ENCODE results near the gene MMP28. TPM values are rescaled to one million over a fixed set of nuclear protein-coding genes. Genes with fewer than 3 reads are reported as not detected.
A peak's percentile ranks its signal among the peaks of the same experiment; 100 is the strongest.

Gene MMP28
- total and polyA plus RNA-seq, 2 donors (not counting 1 experiment from before 2014, with no cell fraction given), result 1.1 to 4.6 TPM

DNA sequence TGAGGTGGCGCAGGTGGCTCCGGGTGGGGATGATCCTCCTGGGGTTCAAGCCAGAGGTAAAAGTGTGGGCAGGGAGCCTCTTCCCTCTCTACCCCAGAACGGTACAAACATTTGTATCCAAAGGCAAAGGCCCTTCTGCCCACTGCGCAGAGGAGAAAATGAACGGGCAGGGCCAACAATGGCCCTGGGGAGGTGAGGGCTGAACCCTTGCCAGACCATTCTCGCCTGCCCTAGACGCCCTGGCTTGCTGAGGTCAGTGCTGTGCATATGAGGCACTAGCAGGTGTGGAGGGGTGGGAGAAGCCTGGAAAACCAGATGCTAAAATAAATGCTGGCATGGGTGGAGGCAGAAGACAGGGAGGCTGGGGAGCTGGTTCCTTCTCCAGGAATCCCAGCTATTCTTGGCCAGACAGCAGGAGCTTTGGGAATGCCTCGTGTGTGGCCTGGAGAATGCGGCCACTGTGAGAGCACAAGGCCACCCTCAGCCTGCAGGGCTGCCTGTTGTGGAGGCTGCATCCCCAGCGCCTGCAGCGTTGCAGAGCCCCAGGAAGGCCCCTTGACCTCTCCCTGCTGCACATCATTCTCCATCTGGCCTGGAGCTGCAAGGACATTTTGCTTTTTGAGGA is 30.2 kb downstream of the MMP28 start:
- TF ChIP-seq EZH2 (IDR thresholded peaks at IDR 0.05; ENCODE audit: low read length, missing control alignments), result no peak
- TF ChIP-seq, protein P1, sequence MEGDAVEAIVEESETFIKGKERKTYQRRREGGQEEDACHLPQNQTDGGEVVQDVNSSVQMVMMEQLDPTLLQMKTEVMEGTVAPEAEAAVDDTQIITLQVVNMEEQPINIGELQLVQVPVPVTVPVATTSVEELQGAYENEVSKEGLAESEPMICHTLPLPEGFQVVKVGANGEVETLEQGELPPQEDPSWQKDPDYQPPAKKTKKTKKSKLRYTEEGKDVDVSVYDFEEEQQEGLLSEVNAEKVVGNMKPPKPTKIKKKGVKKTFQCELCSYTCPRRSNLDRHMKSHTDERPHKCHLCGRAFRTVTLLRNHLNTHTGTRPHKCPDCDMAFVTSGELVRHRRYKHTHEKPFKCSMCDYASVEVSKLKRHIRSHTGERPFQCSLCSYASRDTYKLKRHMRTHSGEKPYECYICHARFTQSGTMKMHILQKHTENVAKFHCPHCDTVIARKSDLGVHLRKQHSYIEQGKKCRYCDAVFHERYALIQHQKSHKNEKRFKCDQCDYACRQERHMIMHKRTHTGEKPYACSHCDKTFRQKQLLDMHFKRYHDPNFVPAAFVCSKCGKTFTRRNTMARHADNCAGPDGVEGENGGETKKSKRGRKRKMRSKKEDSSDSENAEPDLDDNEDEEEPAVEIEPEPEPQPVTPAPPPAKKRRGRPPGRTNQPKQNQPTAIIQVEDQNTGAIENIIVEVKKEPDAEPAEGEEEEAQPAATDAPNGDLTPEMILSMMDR (conservative IDR thresholded peaks at IDR 0.05 in 1 of 2, IDR thresholded peaks at IDR 0.05 in 1 of 2; ENCODE audit: low read depth in 1 of 2, low read length in 2 of 2), result no peak
- DNase-seq (ENCODE audit: low read depth in 2 of 2), result no peak

GRCh38 chr17:35764123-35764991 is 31.1 kb downstream of the MMP28 start:
- no peaks in the 10 kb centered on the region for H4K20me1 ChIP-seq (ENCODE audit: control insufficient read depth, extremely low read depth, insufficient read depth, low read length)
- peak overlapping the region; percentile 71 for H3K4me2 ChIP-seq (ENCODE audit: extremely low read depth, insufficient read depth, low read length)
- TF ChIP-seq EZH2 (IDR thresholded peaks at IDR 0.05; ENCODE audit: low read length, missing control alignments), result no peak
- TF ChIP-seq, protein P1 (conservative IDR thresholded peaks at IDR 0.05 in 1 of 2, IDR thresholded peaks at IDR 0.05 in 1 of 2; ENCODE audit: low read depth in 1 of 2, low read length in 2 of 2), result peak; percentile 74 to 84
- H3K27ac ChIP-seq (ENCODE audit: insufficient read depth, low read length), result no peak overlapping the region
- H3K36me3 ChIP-seq (ENCODE audit: control insufficient read depth, insufficient read depth, low read length), result no peaks in the 10 kb centered on the region
- no peak overlapping the region for H3K9ac ChIP-seq (ENCODE audit: insufficient read depth, low read length)
- H2AFZ ChIP-seq (ENCODE audit: low read length), result peak overlapping the region; percentile 57
- H3K4me3 ChIP-seq (replicated peaks in 1 of 4; ENCODE audit: control extremely low read depth in 1 of 4, insufficient read depth in 1 of 4, low read depth in 3 of 4, low read length in 4 of 4), result peak overlapping the region; percentile 25 to 46 (median 34)
- H3K27me3 ChIP-seq (ENCODE audit: control insufficient read depth, insufficient read depth, low read length), result peaks cover 20% of the 10 kb centered on the region
- H3K79me2 ChIP-seq (ENCODE audit: control insufficient read depth, insufficient read depth, low read length), result no peaks in the 10 kb centered on the region
- peak; percentile 75 to 80 for DNase-seq (ENCODE audit: low read depth in 2 of 2)
- no peaks in the 10 kb centered on the region for H3K9me3 ChIP-seq (ENCODE audit: control insufficient read depth, insufficient read depth, low read depth, low read length)
- peaks cover 7% of the 10 kb centered on the region for H3K4me1 ChIP-seq (ENCODE audit: control insufficient read depth, extremely low read depth, insufficient read depth, low read length)

More for the DNA sequence above, 30.2 kb downstream of the MMP28 start:
- H2AFZ ChIP-seq (ENCODE audit: low read length), result no peak overlapping the region
- no peak overlapping the region for H3K4me3 ChIP-seq (replicated peaks in 1 of 4; ENCODE audit: control extremely low read depth in 1 of 4, insufficient read depth in 1 of 4, low read depth in 3 of 4, low read length in 4 of 4)
- H3K79me2 ChIP-seq (ENCODE audit: control insufficient read depth, insufficient read depth, low read length), result no peaks in the 10 kb centered on the region
- no peak overlapping the region for H3K9ac ChIP-seq (ENCODE audit: insufficient read depth, low read length)
- peaks cover 7% of the 10 kb centered on the region for H3K4me1 ChIP-seq (ENCODE audit: control insufficient read depth, extremely low read depth, insufficient read depth, low read length)
- no peaks in the 10 kb centered on the region for H3K9me3 ChIP-seq (ENCODE audit: control insufficient read depth, insufficient read depth, low read depth, low read length)
- H3K27me3 ChIP-seq (ENCODE audit: control insufficient read depth, insufficient read depth, low read length), result peaks cover 17% of the 10 kb centered on the region
- H3K36me3 ChIP-seq (ENCODE audit: control insufficient read depth, insufficient read depth, low read length), result no peaks in the 10 kb centered on the region
- no peak overlapping the region for H3K27ac ChIP-seq (ENCODE audit: insufficient read depth, low read length)
- no peaks in the 10 kb centered on the region for H4K20me1 ChIP-seq (ENCODE audit: control insufficient read depth, extremely low read depth, insufficient read depth, low read length)
- no peak overlapping the region for H3K4me2 ChIP-seq (ENCODE audit: extremely low read depth, insufficient read depth, low read length)

DNA sequence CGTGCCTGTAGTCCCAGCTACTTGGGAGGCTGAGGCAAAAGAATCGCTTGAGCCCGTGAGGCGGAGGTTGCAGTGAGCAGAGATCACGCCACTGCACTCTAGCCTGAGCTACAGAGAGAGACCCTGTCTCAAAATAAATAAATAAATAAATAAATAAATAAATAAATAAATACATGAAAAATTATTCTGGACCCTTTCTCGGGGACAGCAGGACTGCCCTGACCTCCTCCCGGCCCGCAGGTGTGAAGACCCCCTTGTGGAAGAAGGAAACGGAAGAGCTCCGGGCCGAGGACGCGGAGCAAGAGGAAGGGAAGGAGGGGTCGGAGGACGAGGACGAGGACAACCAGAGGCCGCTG is 31.7 kb downstream of the MMP28 start:
- no peaks in the 10 kb centered on the region for H3K79me2 ChIP-seq (ENCODE audit: control insufficient read depth, insufficient read depth, low read length)
- no peak for DNase-seq (ENCODE audit: low read depth in 2 of 2)
- H3K4me2 ChIP-seq (ENCODE audit: extremely low read depth, insufficient read depth, low read length), result peak overlapping the region; percentile 71
- H3K9me3 ChIP-seq (ENCODE audit: control insufficient read depth, insufficient read depth, low read depth, low read length), result no peaks in the 10 kb centered on the region
- no peak overlapping the region for H3K9ac ChIP-seq (ENCODE audit: insufficient read depth, low read length)
- TF ChIP-seq, protein P1 (conservative IDR thresholded peaks at IDR 0.05 in 1 of 2, IDR thresholded peaks at IDR 0.05 in 1 of 2; ENCODE audit: low read depth in 1 of 2, low read length in 2 of 2), result no peak
- no peak for TF ChIP-seq EZH2 (IDR thresholded peaks at IDR 0.05; ENCODE audit: low read length, missing control alignments)
- H4K20me1 ChIP-seq (ENCODE audit: control insufficient read depth, extremely low read depth, insufficient read depth, low read length), result no peaks in the 10 kb centered on the region
- peak overlapping the region; percentile 57 for H2AFZ ChIP-seq (ENCODE audit: low read length)
- H3K27me3 ChIP-seq (ENCODE audit: control insufficient read depth, insufficient read depth, low read length), result peaks cover 16% of the 10 kb centered on the region
- H3K36me3 ChIP-seq (ENCODE audit: control insufficient read depth, insufficient read depth, low read length), result no peaks in the 10 kb centered on the region
- no peak overlapping the region for H3K27ac ChIP-seq (ENCODE audit: insufficient read depth, low read length)
- H3K4me1 ChIP-seq (ENCODE audit: control insufficient read depth, extremely low read depth, insufficient read depth, low read length), result peaks cover 7% of the 10 kb centered on the region
- peak overlapping the region in 1 of 4 experiments; percentile 46 for H3K4me3 ChIP-seq (replicated peaks in 1 of 4; ENCODE audit: control extremely low read depth in 1 of 4, insufficient read depth in 1 of 4, low read depth in 3 of 4, low read length in 4 of 4)
